Smooth muscle cell (in vitro differentiated cells): ENCODE measurements around the gene NLGN1. TPM values are rescaled to one million over a fixed set of nuclear protein-coding genes. Genes with fewer than 3 reads are reported as not detected.

Experiments
- DNase-seq: peaks from one replicate; lab custom pipeline; 2025; ENCODE audit not compliant: unreplicated experiment; lab: John Stamatoyannopoulos, UW
- H2AFZ ChIP-seq: fragments of 200-600 bp; sonication (generic); 2 replicates; pipeline ENCODE4 v1.6.0; 2016; ENCODE audit warnings: antibody characterized with exemption, low read depth, mild to moderate bottlenecking
- H3F3A ChIP-seq: fragments of 200-600 bp; sonication (generic); 2 replicates; pipeline ENCODE4 v1.6.0; 2017; ENCODE audit warnings: antibody characterized with exemption, low read depth
- H3K27ac ChIP-seq: fragments of 200-600 bp; sonication (generic); 2 replicates; pipeline ENCODE4 v1.5.1; 2016; ENCODE audit warnings: low read depth, mild to moderate bottlenecking
- H3K27me3 ChIP-seq: fragments of 200-600 bp; sonication (generic); 2 replicates; pipeline ENCODE4 v1.6.1; 2016; ENCODE audit warnings: low read depth, mild to moderate bottlenecking
- H3K36me3 ChIP-seq: fragments of 200-600 bp; sonication (generic); 2 replicates; pipeline ENCODE4 v1.5.1; 2016; ENCODE audit warnings: low read depth
- H3K4me1 ChIP-seq: fragments of 200-600 bp; sonication (generic); 2 replicates; pipeline ENCODE4 v1.5.1; 2016; ENCODE audit warnings: low read depth
- H3K4me2 ChIP-seq: fragments of 200-600 bp; sonication (generic); 2 replicates; pipeline ENCODE4 v1.6.0; 2016; ENCODE audit warnings: mild to moderate bottlenecking
- H3K4me3 ChIP-seq: fragments of 200-600 bp; sonication (generic); 2 replicates; pipeline ENCODE4 v1.5.1; 2016; ENCODE audit warnings: mild to moderate bottlenecking
- H3K79me2 ChIP-seq: fragments of 200-600 bp; sonication (generic); 2 replicates; pipeline ENCODE4 v1.6.0; 2016; ENCODE audit warnings: low read depth, mild to moderate bottlenecking
- H3K9ac ChIP-seq: fragments of 200-600 bp; sonication (generic); 2 replicates; pipeline ENCODE4 v1.6.0; 2016; ENCODE audit warnings: low read depth
- H3K9me3 ChIP-seq: fragments of 200-600 bp; sonication (generic); replicated peaks from 2 replicates; pipeline ENCODE4 v1.5.1; 2016; ENCODE audit warnings: low read depth
- H4K20me1 ChIP-seq: fragments of 200-600 bp; sonication (generic); 2 replicates; pipeline ENCODE4 v1.6.0; 2016; ENCODE audit warnings: low read depth
- WGBS: methylation state at CpG from one replicate; pipeline ENCODE4 v1.1.7; 2016; ENCODE audit warnings: low lambda C conversion rate; 5-methylcytosine and 5-hydroxymethylcytosine counted together
- polyA plus RNA-seq: library from polyadenylated mRNA; unstranded; fragments of >200 nt; fragmentation: Nextera tagmentation; extraction: Ambion mirVana; gene quantifications from 2 replicates; pipeline ENCODE4 v1.2.1, GENCODE V29; 2016
- total RNA-seq: library from RNA; depleted of rRNA; stranded (reverse); fragments of >200 nt; gene quantifications from 2 replicates; pipeline ENCODE4 v1.2.3, GENCODE V29; 2014
- TF ChIP-seq, protein P1 (sequence below): fragments of 200-600 bp; sonication (generic); IDR thresholded peaks from 2 replicates; pipeline ENCODE4 v1.5.1; 2017; ENCODE audit warnings: borderline replicate concordance, mild to moderate bottlenecking, antibody characterized with exemption; ENCODE audit not compliant: insufficient read depth, poor library complexity, severe bottlenecking

The NLGN1 gene
- total and polyA plus RNA-seq, 2 experiments from 2014 or later = 0.04 TPM; not detected in 1

DNA sequence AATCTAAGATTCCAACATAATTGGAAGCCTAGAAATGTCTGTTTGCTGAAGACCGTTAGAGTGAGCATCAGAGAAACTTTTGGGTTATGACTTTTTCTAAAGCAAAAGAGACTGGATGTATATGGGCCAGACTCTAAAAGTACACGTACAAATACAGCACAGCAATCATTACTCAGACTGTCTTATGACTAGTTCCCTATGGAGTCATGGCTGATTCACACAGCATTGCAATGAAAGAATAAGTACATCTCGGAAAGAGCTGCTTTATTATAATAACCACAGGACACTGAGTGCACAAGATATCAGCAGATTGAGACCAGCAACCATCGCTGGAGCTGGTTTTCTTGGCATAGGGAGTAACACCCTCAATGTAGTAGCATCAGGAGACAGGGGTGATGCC lies 618.6 kb downstream of the NLGN1 start:
- H3K4me2 ChIP-seq = no peak overlapping the region
- no peak for DNase-seq
- H4K20me1 ChIP-seq = no peaks in the 10 kb centered on the region
- 80% methylated on average over 4 of the region's 4 CpGs for WGBS
- no peaks in the 10 kb centered on the region for H3F3A ChIP-seq
- TF ChIP-seq, protein P1, sequence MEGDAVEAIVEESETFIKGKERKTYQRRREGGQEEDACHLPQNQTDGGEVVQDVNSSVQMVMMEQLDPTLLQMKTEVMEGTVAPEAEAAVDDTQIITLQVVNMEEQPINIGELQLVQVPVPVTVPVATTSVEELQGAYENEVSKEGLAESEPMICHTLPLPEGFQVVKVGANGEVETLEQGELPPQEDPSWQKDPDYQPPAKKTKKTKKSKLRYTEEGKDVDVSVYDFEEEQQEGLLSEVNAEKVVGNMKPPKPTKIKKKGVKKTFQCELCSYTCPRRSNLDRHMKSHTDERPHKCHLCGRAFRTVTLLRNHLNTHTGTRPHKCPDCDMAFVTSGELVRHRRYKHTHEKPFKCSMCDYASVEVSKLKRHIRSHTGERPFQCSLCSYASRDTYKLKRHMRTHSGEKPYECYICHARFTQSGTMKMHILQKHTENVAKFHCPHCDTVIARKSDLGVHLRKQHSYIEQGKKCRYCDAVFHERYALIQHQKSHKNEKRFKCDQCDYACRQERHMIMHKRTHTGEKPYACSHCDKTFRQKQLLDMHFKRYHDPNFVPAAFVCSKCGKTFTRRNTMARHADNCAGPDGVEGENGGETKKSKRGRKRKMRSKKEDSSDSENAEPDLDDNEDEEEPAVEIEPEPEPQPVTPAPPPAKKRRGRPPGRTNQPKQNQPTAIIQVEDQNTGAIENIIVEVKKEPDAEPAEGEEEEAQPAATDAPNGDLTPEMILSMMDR = no peak
- H3K9ac ChIP-seq = no peak overlapping the region
- H3K4me3 ChIP-seq = no peak overlapping the region
- no peaks in the 10 kb centered on the region for H3K36me3 ChIP-seq
- H2AFZ ChIP-seq = no peak overlapping the region
- H3K79me2 ChIP-seq = no peaks in the 10 kb centered on the region
- no peaks in the 10 kb centered on the region for H3K27me3 ChIP-seq
- no peaks in the 10 kb centered on the region for H3K9me3 ChIP-seq
- H3K4me1 ChIP-seq = no peaks in the 10 kb centered on the region
- H3K27ac ChIP-seq = no peak overlapping the region

DNA sequence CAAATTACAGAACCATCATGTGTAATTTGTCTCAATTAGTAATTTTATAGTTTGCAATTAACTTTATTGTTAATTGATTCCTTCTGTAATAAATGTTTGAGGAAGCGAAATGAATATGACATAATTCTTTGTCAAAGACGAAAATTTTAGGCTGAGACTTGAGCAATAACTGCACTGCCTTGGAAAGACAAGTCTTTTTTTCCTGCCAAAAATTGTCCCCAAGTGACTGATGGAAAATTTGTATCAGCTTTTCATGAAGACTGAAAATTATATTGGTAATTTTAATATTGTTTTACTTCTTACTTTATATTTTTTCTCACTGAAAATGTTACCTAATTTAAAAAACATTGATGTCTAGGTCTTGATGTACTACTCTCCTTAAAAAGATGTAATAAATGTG lies 622.6 kb downstream of the NLGN1 start:
- Histone ChIP-seq H3K4me2 (no peak overlapping the region), H3K4me3 (no peak overlapping the region), H3K9ac (no peak overlapping the region), H2AFZ (no peak overlapping the region), H3K27me3 (no peaks in the 10 kb centered on the region), H3K4me1 (no peaks in the 10 kb centered on the region), H4K20me1 (no peaks in the 10 kb centered on the region), H3F3A (no peaks in the 10 kb centered on the region), H3K79me2 (no peaks in the 10 kb centered on the region), H3K27ac (no peak overlapping the region), H3K9me3 (no peaks in the 10 kb centered on the region), H3K36me3 (no peaks in the 10 kb centered on the region)
- WGBS = 88% methylated on average over 2 of the region's 2 CpGs
- no peak for DNase-seq
- TF ChIP-seq, protein P1 = no peak

DNA sequence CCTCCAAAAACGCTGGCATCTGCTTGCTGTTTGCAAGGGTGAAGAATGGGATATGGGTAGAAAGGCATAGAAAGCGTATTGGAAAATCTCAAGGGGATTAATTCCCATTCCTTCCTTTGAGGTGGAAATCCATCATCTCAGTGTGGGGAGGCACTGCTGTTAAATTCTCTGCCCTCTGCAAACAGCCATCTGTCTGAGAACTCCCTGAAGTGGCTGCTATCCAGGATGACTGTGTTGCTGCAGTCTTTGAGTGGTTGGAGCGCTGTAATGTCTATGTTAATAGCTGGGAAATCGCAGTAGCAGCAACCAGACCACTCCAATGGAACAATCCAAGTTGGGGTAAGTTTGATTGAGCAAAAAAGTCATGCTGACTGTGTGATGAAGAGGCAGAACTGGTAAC lies 625.9 kb downstream of the NLGN1 start:
- no peaks in the 10 kb centered on the region for H4K20me1 ChIP-seq
- no peak overlapping the region for H2AFZ ChIP-seq
- H3K79me2 ChIP-seq = no peaks in the 10 kb centered on the region
- no peak overlapping the region for H3K27ac ChIP-seq
- H3K9ac ChIP-seq = no peak overlapping the region
- TF ChIP-seq, protein P1 = no peak
- H3K27me3 ChIP-seq = no peaks in the 10 kb centered on the region
- H3F3A ChIP-seq = no peaks in the 10 kb centered on the region
- no peak overlapping the region for H3K4me3 ChIP-seq
- no peaks in the 10 kb centered on the region for H3K36me3 ChIP-seq
- H3K9me3 ChIP-seq = no peaks in the 10 kb centered on the region
- no peak for DNase-seq
- 72% methylated on average over 4 of the region's 4 CpGs for WGBS
- H3K4me2 ChIP-seq = no peak overlapping the region
- H3K4me1 ChIP-seq = no peaks in the 10 kb centered on the region

DNA sequence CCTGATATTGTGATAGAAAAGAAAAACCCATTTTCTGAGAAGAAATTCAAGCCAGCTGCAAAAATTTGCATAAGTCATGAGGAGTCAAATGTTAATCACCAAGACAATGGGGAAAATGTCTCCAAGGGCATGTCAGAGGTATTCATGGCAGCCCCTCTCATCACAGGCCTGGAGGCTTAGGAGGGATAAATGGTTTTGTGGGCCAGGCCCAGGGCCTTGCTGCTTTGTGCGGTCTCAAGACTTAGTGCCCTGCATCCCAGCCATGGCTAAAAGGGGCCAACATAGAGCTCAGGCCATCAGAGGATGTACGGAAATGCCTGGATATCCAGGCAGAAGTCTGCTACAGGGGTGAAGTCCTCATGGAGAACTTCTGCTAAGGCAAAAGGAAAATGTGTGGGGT lies 631.1 kb downstream of the NLGN1 start:
- no peaks in the 10 kb centered on the region for H3K79me2 ChIP-seq
- no peaks in the 10 kb centered on the region for H3F3A ChIP-seq
- no peaks in the 10 kb centered on the region for H3K9me3 ChIP-seq
- H3K36me3 ChIP-seq = no peaks in the 10 kb centered on the region
- H2AFZ ChIP-seq = no peak overlapping the region
- H3K27me3 ChIP-seq = no peaks in the 10 kb centered on the region
- H3K4me2 ChIP-seq = no peak overlapping the region
- H3K4me1 ChIP-seq = no peaks in the 10 kb centered on the region
- no peak overlapping the region for H3K4me3 ChIP-seq
- TF ChIP-seq, protein P1 = no peak
- no peak overlapping the region for H3K9ac ChIP-seq
- WGBS = 95% methylated on average over 2 of the region's 2 CpGs
- no peaks in the 10 kb centered on the region for H4K20me1 ChIP-seq
- no peak for DNase-seq
- H3K27ac ChIP-seq = no peak overlapping the region
